ENCODE measurements around the gene VPS25. TPM values are rescaled to one million over a fixed set of nuclear protein-coding genes. Genes with fewer than 3 reads are reported as not detected.
"Not testable (repeated sequence)": the region's sequence is repeated elsewhere in the genome, so short reads cannot be mapped to it uniquely, and the experiment has no call there.

VPS25 gene
- total RNA-seq = 10 to 100 TPM; 57.5 to 58.6 TPM

DNA sequence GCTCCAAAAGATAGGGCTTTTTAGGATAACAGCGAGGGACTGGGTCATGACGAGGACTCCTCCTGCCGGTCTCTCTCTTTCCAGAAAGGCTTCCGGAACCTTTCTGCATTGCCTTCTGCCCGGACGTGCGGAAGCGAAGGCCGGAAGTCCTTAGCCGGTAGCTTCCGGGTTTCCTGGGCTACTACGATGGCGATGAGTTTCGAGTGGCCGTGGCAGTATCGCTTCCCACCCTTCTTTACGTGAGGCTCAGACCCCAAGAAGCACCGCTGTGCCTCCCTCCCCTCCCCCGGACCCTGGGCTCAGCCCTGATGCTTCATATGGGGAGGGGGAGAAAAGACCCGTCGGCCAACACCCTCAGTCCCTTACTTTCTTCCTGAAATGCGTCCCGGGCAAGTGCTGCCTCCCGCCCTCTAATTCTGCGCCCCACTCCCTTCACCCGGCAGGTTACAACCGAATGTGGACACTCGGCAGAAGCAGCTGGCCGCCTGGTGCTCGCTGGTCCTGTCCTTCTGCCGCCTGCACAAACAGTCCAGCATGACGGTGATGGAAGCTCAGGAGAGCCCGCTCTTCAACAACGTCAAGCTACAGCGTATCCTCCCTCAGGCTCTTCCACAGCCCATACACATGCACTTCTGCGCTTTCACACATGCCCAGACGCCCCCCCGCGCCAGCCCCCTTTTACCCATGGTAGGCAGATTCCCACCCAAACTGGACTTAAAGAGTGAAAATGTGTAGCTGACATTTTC is at the start of gene VPS25:
Gene VPS25, plus strand, starts transcription at position 160 of the 746 bp plus-strand sequence. Its CDS starts 27 bp downstream, at position 187.
- H3K27ac Mint-ChIP-seq = peak within 1 kb of the TSS; percentile 87
- peak within 1 kb of the TSS; percentile 100 for H3K4me3 Mint-ChIP-seq
- ChIA-PET CTCF (interaction anchor here (0.6 to 4.2 kb wide), 11 partner anchors 11 to 1688 kb away, joined by 3 to 44 read pairs (median 3); partner anchors contain the start of genes BECN1, COA3, PSME3 and RAMP2), POLR2A (interaction anchor here (1.1 to 1.9 kb wide), 6 partner anchors 14 to 225 kb away, joined by 3 to 7 read pairs (median 5); partner anchors contain the start of genes BECN1, CNTD1, COA3 and RETREG3)
- no peaks in the 10 kb centered on the region for H3K27me3 Mint-ChIP-seq
- H3K36me3 Mint-ChIP-seq = peaks cover 22% of the 10 kb centered on the region
- H3K4me1 Mint-ChIP-seq (ENCODE audit: low read depth) = peaks cover 22% of the 10 kb centered on the region
- intact Hi-C loops (cut with micrococcal nuclease) = loop anchor here (2.0 kb wide), 1 partner anchor 51 kb away; the partner anchor contains the start of gene BECN1
- DNase-seq = peak; percentile 84
- no peaks in the 10 kb centered on the region for H3K9me3 Mint-ChIP-seq

DNA sequence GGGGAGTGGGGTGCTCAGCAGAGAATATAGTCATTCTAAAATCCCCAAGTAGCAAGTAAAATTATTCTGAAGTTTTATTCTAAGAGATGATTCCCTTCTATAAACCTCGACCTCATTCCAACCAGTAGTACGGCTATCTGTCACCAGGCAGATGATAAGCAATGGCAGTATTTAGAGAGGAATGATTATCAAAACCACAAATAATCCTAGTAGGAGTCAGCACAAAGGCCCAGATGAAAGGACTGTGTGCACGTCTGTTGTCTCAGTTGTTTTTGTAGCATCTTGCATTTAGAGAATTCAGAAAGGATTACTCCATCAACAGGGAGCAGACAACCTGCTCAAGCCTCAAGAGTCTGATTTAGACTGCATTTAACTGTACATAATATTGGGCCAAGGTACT is 49.6 kb upstream of the VPS25 start:
- CTCF ChIA-PET = interaction anchor here (1.2 kb wide), 1 partner anchor 40 kb away, joined by 5 read pairs; no protein-coding TSS in a partner anchor
- POLR2A ChIA-PET = no interaction called here
- no peaks in the 10 kb centered on the region for H3K9me3 Mint-ChIP-seq

DNA sequence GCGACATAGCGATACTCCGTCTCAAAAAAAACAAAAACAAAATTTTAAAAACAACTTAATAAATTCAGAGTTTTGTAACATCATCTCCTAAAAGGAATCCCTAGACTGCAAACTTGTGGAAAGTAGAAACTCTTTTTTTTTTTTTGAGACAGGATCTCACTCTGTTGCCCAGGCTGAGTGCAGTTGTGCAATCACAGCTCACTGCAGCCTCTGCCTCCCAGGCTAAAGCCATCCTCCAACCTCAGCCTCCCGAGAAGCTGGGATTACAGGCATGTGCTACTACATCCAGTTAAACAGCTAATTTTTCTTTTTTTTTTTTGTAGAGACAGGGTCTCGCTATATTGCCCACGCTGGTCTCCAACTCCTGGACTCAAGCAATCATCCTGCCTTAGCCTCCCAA is 48.1 kb upstream of the VPS25 start:
- no peak overlapping the region for H3K4me3 Mint-ChIP-seq
- H3K4me1 Mint-ChIP-seq (ENCODE audit: low read depth) = peaks cover 2% of the 10 kb centered on the region

More for the DNA sequence above, 49.6 kb upstream of the VPS25 start:
- H3K27ac Mint-ChIP-seq = no peak overlapping the region
- H3K4me1 Mint-ChIP-seq (ENCODE audit: low read depth) = peaks cover 2% of the 10 kb centered on the region
- intact Hi-C loops (cut with micrococcal nuclease) = no loop called here
- no peak for DNase-seq
- H3K36me3 Mint-ChIP-seq = peaks cover 41% of the 10 kb centered on the region
- no peak overlapping the region for H3K4me3 Mint-ChIP-seq
- no peaks in the 10 kb centered on the region for H3K27me3 Mint-ChIP-seq

DNA sequence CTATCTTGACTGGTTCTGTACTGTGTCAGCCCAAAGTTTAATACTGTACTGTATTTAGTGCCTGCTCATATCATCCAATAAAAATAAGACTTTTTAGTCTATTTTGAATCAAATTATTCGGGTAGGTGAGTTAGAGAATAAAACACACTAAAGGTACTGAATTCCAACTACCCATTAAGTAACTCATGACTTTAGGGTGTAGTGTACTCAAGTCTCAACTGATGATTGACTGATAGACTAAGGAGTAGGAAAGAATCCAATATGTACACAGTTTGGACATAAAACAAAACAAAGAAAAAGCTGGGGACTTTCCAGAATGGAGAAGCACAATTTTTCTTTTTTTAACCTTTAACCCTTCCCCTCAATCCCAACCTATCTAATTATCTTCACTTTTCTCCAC is 32.5 kb upstream of the VPS25 start:
- intact Hi-C loops (cut with micrococcal nuclease) = no loop called here
- Mint-ChIP-seq H3K36me3 (peaks cover 2% of the 10 kb centered on the region), H3K27me3 (no peaks in the 10 kb centered on the region), H3K27ac (no peak overlapping the region), H3K4me1 (ENCODE audit: low read depth) (peaks cover 20% of the 10 kb centered on the region), H3K9me3 (no peaks in the 10 kb centered on the region), H3K4me3 (no peak overlapping the region)
- ChIA-PET CTCF (interaction anchor here (1.2 kb wide), 1 partner anchor 23 kb away, joined by 5 read pairs; no protein-coding TSS in a partner anchor), POLR2A (no interaction called here)
- no peak for DNase-seq

More for the DNA sequence above, 48.1 kb upstream of the VPS25 start:
- POLR2A ChIA-PET = interaction anchor here (0.6 kb wide), 1 partner anchor 929 kb away, joined by 3 read pairs; no protein-coding TSS in a partner anchor
- intact Hi-C loops (cut with micrococcal nuclease) = no loop called here
- CTCF ChIA-PET = interaction anchor here (1.1 to 3.8 kb wide), 2 partner anchors 39 to 147 kb away, joined by 4 to 12 read pairs; partner anchors contain the start of gene PSMC3IP
- Mint-ChIP-seq H3K36me3 (peaks cover 36% of the 10 kb centered on the region), H3K9me3 (no peaks in the 10 kb centered on the region), H3K27ac (no peak overlapping the region), H3K27me3 (no peaks in the 10 kb centered on the region)
- DNase-seq = no peak

DNA sequence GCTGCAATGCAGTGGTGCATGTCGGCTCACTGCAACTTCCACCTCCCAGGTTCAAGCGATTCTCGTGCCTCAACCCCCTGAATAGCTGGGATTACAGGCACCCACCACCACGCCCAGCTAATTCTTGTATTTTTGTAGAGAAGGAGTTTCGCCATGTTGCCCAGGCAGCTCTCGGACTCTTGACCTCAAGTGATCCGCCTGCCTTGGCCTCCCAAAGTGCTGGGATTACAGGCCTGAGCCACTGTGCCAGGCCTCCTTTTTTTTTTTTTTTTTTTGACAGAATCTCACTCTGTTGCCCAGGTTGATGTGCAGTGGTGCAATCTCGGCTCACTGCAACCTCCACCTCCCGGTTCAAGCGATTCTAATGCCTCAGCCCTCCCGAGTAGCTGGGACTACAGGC is 30.3 kb upstream of the VPS25 start:
- H3K36me3 Mint-ChIP-seq; H3K27me3 Mint-ChIP-seq; DNase-seq; H3K27ac Mint-ChIP-seq; H3K9me3 Mint-ChIP-seq; H3K4me3 Mint-ChIP-seq; intact Hi-C loops (cut with micrococcal nuclease); POLR2A ChIA-PET: not testable (repeated sequence)
- H3K4me1 Mint-ChIP-seq (ENCODE audit: low read depth) = peaks cover 20% of the 10 kb centered on the region
- CTCF ChIA-PET = interaction anchor here (0.7 kb wide), 1 partner anchor 164 kb away, joined by 3 read pairs; no protein-coding TSS in a partner anchor

DNA sequence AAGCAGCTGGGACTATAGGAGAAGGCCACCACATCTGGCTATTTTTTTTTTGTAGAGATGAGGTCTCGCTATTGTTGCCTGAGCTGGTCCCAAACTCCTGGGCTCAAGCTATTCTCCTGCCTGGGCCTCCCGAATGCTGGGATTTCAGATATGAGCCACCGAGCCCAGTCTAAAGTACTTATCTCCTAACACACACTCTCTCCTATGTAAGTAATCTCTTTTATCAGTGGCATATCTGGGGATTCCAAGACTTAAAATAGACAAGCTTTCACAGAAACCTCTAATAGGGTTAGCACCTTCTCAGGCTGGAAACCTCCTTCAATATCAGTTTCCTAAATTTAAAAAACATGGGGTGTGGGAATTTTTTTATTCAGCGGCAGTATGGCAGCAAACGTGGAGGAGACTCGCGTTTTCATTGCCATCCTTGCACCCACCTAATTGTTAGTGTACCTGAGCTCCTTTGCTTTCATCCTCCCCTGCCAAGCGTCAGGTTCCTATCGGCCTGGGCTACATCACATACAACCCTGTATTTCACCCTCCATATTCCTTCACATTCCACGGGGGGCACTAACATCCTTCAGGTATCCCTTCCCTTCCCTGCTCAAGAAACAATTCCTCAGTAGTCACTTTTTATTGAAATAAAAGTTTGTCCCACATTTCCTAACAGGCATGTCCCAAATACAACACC is 29.5 kb upstream of the VPS25 start:
- H3K4me3 Mint-ChIP-seq = peak overlapping the region; percentile 95
- peaks cover 3% of the 10 kb centered on the region for H3K27me3 Mint-ChIP-seq
- H3K27ac Mint-ChIP-seq = peak overlapping the region; percentile 94
- POLR2A ChIA-PET = interaction anchor here (1.3 kb wide), 1 partner anchor 135 kb away, joined by 4 read pairs; the partner anchor contains the start of genes RETREG3 and TUBG1
- intact Hi-C loops (cut with micrococcal nuclease) = loop anchor here (1.0 to 2.0 kb wide), 3 partner anchors 39 to 134 kb away; partner anchors contain the start of genes RETREG3 and TUBG1
- H3K9me3 Mint-ChIP-seq = no peaks in the 10 kb centered on the region
- CTCF ChIA-PET = interaction anchor here (0.7 to 1.4 kb wide), 3 partner anchors 17 to 166 kb away, joined by 3 to 4 read pairs (median 3); partner anchors contain the start of gene PSMC3IP
- H3K36me3 Mint-ChIP-seq = peaks cover 2% of the 10 kb centered on the region
- peaks cover 20% of the 10 kb centered on the region for H3K4me1 Mint-ChIP-seq (ENCODE audit: low read depth)
- DNase-seq = no peak

DNA sequence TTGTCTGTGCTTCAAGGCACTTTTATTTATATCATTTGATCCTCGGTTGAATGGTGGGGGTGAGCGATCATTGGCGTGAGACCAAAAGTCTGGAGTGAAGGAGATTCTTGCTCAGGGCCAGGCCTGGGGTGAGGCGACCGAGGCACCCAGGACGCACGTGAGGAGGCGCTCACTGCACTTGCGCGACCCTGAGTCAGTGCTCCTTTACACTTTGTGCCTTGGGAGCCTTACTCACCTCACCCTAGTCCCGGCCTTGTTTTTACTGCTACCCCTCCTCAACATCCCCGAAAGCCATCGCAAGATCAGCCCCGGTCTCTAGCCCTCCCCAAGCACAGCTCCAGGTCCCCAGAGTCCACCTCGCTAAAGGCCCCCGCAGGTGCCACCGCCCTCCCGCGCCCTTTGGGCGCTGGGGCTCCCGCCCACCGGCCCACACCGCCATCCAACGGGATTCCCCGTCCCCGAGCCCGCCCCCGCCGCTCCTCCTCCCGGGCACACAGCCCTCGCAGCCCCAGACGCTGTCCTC is 28.9 kb upstream of the VPS25 start:
- peak; percentile 82 for DNase-seq
- Mint-ChIP-seq H3K4me1 (ENCODE audit: low read depth) (peaks cover 20% of the 10 kb centered on the region), H3K27ac (peak overlapping the region; percentile 94), H3K36me3 (peaks cover 2% of the 10 kb centered on the region), H3K9me3 (no peaks in the 10 kb centered on the region), H3K4me3 (peak overlapping the region; percentile 95), H3K27me3 (peaks cover 7% of the 10 kb centered on the region)
- POLR2A ChIA-PET = interaction anchor here (1.3 kb wide), 1 partner anchor 135 kb away, joined by 4 read pairs; the partner anchor contains the start of genes RETREG3 and TUBG1
- CTCF ChIA-PET = interaction anchor here (1.0 to 1.4 kb wide), 2 partner anchors 19 to 166 kb away, joined by 3 to 4 read pairs; partner anchors contain the start of gene PSMC3IP
- intact Hi-C loops (cut with micrococcal nuclease) = loop anchor here (1.0 to 2.0 kb wide), 3 partner anchors 40 to 135 kb away; partner anchors contain the start of genes RETREG3 and TUBG1

DNA sequence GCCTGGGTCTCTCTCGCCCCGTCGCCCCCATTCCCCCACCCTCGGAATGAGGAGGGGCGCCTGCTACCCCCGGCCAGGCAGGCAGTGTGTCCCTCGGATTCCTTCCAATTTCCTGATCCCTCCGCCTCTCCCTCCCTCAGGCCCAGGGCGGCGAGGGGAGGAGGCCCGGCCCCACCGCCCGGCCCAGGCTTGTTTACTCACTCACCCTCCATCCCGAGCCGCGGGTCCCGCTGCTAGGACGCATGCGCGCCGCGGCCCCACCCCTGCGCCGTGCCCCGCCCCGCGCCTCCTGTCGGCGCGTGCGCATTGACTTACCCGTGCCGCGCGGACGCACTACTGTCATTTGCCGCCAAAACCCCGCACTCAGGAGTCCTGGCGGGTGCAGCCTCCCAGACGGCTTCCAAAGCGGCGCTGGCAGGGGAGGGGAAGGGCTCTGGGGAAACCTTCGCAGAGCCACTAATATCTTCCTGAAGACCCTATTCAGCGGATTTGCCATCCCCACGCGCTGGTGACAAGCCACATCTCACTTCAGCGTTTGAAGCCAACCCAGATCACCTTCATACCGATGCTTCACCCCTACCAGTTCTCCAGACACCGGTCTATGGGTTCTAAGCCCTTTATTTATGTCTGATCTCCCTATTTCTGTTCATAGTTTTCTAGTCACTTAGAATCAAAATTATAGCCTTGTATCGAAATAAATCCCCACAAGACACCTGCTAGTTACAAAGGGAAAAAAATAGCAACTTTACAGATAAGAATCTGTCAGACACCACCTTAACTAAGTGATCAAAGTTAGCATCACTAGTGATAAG is 28.2 kb upstream of the VPS25 start, which contains the start of gene EZH1:
Gene EZH1, minus strand, starts transcription at position 235 of the 812 bp plus-strand sequence. CDS start 16,099 bp downstream, outside the sequence.
- intact Hi-C loops (cut with micrococcal nuclease) = loop anchor here (1.0 to 2.0 kb wide), 3 partner anchors 40 to 136 kb away; partner anchors contain the start of genes RETREG3 and TUBG1

DNA sequence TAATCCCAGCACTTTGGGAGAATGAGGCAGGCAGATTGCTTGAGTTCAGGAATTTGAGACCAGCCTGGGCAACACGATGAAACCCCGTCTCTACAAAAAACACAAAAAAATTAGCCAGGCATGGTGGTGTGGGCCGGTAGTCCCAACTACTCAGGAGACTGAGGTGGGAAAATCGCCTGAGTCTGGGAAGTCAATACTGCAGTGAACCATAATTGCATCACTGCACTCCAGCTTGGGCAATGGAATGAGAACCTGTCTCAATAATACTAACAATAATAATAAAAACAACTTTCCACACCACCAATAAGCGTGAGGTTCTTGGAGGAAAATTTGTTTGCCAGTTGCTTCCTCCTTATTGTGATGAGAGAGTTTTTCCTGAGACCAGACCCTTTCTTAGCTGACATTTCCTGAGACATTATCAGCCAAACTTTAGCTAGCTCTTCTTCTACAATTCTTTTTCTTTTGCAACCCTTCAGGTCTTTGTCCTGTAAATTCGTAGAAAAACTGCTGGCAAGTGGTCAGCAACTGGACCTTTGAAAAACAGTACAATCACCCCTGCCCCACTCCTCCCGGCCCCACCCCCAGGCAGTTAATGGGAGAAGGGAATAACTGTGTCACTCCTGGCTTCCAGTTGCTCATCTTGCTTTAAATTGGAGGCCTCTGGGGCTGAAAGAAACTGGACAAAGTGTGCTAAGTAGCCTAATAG is 24.9 kb upstream of the VPS25 start:
- Mint-ChIP-seq H3K4me3 (no peak overlapping the region), H3K27ac (no peak overlapping the region), H3K36me3 (peaks cover 2% of the 10 kb centered on the region), H3K4me1 (ENCODE audit: low read depth) (peaks cover 14% of the 10 kb centered on the region), H3K9me3 (no peaks in the 10 kb centered on the region), H3K27me3 (peaks cover 11% of the 10 kb centered on the region)
- no peak for DNase-seq
- ChIA-PET CTCF (interaction anchor here (1.6 to 7.6 kb wide), 2 partner anchors 14 to 170 kb away, joined by 4 to 41 read pairs; partner anchors contain the start of genes PSMC3IP and RAMP2), POLR2A (no interaction called here)
- intact Hi-C loops (cut with micrococcal nuclease) = no loop called here

More for the DNA sequence above, 28.2 kb upstream of the VPS25 start, which contains the start of gene EZH1:
- Mint-ChIP-seq H3K9me3 (no peaks in the 10 kb centered on the region), H3K27ac (peak within 1 kb of the TSS; percentile 94), H3K4me3 (peak within 1 kb of the TSS; percentile 95), H3K36me3 (peaks cover 2% of the 10 kb centered on the region), H3K4me1 (ENCODE audit: low read depth) (peaks cover 20% of the 10 kb centered on the region), H3K27me3 (peaks cover 8% of the 10 kb centered on the region)
- ChIA-PET POLR2A (interaction anchor here (1.3 kb wide), 1 partner anchor 136 kb away, joined by 4 read pairs; the partner anchor contains the start of genes RETREG3 and TUBG1), CTCF (interaction anchor here (1.4 kb wide), 1 partner anchor 19 kb away, joined by 4 read pairs; no protein-coding TSS in a partner anchor)
- DNase-seq = peak; percentile 95
